Gastrocnemius medialis (tissue), 4 donors: Measurements from ENCODE around the gene FARS2.

Experiments used
- POLR2A ChIP-seq, 2 donors: fragments of 450-650 bp; IDR thresholded peaks; one replicate each; pipeline ENCODE4 v1.6.1; 2017; ENCODE audit warnings: antibody characterized with exemption in 2 of 2, mild to moderate bottlenecking in 2 of 2, moderate library complexity in 2 of 2
- TF ChIP-seq, protein P1 (sequence below), 5 experiments: fragments of 450-650 bp in 3 of 5; fragments of 200-600 bp in 2 of 5; sonication (generic) in 2 of 5; IDR thresholded peaks in 4 of 5; conservative IDR thresholded peaks in 1 of 5; 1 replicate in 4 of 5; 2 replicates in 1 of 5; pipeline ENCODE4 v1.5.1; 2016 to 2019; ENCODE audit warnings: antibody characterized with exemption in 5 of 5, mild to moderate bottlenecking in 3 of 5, moderate library complexity in 3 of 5

DNA sequence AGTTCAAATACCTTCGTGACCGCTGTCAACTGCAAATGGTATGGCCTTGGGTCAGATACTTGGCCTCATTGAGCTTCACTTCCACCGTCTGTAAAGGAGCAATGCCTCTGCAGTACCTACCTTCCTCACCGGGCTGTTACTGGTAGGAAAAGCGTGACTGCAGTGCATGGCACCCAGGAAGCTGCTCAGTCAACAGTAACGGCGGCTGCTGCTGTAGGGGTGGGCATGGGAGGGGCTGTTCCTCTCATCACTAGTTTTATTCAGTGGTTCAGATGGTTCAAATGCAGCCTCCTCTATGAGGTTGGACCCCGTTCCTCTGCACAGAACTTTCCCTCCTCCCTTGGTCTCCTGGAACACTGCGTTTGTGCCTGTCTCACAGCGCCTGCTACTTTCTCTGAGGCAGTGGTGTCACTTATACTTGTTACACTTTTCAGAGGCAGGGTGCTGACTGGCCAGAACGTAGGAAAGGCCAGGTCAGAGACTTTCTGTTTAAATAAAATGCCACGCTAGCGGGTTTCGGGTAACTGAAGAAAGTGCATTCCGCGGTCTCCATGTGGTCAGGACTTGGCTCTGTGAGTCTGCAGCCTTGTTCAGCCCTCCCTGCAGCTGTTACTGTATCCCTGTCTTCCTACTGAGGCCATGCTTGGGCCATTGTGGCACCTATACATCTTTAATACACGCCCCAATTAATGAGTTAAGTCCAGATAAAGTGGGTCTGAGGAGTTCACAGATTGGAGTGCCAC is 465.8 kb downstream of the FARS2 start:
- TF ChIP-seq, protein P1, sequence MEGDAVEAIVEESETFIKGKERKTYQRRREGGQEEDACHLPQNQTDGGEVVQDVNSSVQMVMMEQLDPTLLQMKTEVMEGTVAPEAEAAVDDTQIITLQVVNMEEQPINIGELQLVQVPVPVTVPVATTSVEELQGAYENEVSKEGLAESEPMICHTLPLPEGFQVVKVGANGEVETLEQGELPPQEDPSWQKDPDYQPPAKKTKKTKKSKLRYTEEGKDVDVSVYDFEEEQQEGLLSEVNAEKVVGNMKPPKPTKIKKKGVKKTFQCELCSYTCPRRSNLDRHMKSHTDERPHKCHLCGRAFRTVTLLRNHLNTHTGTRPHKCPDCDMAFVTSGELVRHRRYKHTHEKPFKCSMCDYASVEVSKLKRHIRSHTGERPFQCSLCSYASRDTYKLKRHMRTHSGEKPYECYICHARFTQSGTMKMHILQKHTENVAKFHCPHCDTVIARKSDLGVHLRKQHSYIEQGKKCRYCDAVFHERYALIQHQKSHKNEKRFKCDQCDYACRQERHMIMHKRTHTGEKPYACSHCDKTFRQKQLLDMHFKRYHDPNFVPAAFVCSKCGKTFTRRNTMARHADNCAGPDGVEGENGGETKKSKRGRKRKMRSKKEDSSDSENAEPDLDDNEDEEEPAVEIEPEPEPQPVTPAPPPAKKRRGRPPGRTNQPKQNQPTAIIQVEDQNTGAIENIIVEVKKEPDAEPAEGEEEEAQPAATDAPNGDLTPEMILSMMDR (IDR thresholded peaks at IDR 0.05 in 4 of 5, conservative IDR thresholded peaks at IDR 0.05 in 1 of 5), result no peak
- no peak for TF ChIP-seq POLR2A (IDR thresholded peaks at IDR 0.05)
